ENCODE data around the gene EYA2.
"Not testable (repeated sequence)": the region's sequence is repeated elsewhere in the genome, so short reads cannot be mapped to it uniquely, and the experiment has no call there.

Gene EYA2

DNA sequence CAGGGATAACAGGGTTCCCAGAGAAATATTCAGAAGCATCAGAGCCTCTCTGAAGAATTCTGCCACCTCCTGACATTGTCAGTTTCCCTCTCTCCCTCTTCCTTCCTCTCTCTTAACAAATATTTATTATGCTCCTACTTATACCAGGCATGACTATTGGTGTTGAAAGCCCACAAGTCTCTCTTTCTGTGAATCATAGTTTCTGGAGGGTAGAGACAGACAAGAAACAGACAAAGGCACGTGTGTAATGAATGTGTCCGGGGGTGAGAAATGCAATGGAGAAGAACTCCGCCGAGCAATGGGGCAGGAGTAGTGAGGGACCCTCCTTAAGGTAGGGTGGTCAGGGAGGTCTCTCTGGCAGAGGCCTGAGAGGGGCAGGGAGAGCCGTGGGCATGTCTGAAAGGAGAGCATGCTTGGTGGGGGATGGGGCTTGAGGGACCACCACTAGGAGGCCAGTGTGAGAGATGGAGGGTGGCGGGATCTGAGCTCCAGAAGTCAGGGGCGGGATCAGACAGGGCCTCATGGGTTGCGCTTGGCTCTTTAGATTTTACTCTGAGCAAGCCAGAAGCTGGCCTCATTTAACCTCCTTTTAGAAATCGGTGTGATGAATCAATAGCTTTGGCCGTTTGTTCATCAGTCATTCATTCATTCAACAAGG lies 57.3 kb downstream of the EYA2 start:
- DNase-seq, result no peak

DNA sequence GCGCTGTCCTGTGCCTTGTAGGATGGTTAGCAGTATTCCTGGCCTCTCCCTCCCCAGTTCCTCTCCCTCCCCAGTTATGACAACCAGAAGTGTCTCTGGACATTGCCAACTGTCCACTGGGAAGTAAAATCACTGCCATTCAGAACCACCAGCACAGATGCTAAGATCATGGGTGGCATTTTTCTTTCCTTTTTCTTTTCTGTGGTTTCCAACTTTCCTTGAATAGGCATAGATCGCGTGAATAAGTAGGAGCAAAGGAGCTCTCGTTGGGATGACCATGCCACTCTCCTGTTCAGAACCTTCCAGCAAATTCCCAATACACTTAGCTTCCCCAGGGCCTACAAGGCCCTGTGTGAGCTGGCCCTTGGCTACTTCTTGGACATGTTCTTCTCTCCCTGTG lies 59.0 kb downstream of the EYA2 start:
- DNase-seq, result no peak

DNA sequence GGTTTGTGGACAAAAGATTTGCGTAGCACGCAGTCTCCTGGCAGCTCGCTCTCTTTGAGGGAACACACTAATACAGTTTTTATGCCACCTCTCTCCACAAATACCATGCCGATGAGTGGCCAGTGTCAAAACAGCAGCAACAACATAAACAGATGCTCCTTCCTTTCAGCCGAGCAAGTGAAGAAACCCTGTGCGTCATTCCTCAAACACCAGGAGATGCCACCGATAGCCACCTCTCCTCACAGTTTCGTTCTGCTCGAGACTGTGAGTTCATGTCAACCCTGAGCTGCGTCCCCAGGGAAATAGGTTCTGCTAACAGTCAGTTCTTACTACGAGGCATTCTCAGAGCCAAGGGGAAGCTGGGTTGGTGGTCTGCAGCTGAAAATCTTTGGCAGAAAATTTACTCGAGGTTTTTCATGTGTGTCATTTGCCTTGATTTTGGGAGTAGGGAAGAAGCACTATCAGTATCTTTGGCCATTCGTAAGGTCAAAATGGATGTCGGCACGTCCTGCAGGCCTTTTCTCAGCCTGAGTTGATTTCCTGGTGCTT lies 59.9 kb downstream of the EYA2 start:
- DNase-seq, result no peak

DNA sequence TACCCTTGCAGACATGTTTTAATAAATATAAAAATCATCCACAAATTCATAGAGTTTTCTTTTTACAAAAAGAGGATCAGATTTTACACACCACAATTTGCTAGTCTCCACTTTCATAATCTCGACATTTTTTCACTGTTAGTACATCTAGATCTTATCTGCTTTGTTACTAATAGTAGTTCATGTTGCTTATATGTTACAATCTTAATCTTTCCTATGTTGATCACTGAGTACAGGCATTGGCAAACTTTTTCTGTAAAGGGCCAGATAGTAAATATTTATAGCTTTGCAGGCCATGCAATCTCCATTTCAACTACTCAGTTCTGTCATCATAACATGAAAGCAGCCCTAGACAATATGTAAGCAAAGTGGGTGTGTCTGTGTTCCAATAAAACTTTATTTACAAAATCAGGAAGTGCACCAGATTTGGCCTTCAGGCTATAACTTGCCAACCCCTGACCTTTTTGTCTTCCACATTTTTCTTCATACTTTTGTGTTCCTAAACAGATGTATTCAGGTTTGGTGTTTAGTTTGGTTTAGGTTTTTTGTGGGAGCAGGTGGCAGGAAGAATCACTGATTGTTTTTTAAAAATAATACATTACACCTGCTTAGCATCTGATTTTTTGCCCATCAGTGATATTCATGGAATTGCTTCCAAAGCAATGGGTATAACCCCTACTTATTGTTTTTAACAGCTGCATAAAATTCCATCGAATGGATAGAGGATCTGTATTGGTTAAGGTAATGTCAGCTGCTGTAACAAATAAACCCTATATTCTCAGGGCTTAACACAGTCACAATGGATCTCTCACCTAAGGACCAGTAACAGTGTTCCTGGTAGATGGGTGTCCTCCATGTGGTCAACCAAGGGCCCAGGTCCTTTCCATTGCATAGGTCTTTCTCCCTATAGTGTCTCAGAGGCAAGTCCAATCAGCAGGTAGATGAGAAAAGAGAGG lies 61.2 kb downstream of the EYA2 start:
- no peak for DNase-seq

GRCh38 chr20:46959081-46959692 lies 64.5 kb downstream of the EYA2 start:
- DNase-seq, result no peak

DNA sequence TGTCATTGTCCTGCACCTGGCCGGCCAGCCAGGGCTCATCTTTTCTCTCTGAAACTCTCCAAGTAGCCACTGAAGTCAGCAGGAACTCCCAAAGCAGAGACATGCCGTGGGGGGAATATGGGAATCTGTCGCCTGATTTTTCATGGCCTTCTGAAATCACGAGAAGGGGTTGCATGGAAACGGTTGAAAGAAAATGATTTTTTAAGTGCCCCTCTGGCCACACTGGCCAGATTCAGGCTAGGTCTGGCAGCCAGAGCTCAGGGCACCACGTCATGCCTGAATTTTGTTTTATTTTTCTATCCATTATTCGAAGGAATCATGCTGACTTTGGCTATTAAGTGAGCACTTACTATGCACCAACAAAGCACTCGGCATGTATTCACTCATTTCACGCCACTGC lies 65.2 kb downstream of the EYA2 start:
- no peak for DNase-seq

- DNase-seq, result no peak
These were observed 65.9 kb downstream of the EYA2 start for GRCh38 chr20:46960536-46960935.

DNA sequence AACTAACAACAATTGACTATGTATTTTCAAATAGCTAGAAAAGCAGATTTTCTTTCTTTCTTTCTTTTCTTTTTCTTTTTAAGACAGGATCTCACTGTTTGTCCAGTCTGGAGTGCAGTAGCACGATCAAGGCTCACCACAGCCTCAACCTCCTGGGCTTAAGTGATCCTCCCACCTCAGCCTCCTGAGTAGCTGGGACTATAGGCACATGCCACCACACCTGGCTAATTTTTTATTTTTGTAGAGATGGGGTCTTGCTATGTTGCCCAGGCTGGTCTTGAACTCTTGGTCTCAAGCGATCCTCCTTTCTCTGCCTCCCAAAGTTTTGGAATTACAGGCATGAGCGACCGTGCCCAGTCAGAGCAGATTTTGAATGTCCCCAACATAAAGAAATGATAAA lies 67.3 kb downstream of the EYA2 start:
- DNase-seq, result not testable (repeated sequence)

DNA sequence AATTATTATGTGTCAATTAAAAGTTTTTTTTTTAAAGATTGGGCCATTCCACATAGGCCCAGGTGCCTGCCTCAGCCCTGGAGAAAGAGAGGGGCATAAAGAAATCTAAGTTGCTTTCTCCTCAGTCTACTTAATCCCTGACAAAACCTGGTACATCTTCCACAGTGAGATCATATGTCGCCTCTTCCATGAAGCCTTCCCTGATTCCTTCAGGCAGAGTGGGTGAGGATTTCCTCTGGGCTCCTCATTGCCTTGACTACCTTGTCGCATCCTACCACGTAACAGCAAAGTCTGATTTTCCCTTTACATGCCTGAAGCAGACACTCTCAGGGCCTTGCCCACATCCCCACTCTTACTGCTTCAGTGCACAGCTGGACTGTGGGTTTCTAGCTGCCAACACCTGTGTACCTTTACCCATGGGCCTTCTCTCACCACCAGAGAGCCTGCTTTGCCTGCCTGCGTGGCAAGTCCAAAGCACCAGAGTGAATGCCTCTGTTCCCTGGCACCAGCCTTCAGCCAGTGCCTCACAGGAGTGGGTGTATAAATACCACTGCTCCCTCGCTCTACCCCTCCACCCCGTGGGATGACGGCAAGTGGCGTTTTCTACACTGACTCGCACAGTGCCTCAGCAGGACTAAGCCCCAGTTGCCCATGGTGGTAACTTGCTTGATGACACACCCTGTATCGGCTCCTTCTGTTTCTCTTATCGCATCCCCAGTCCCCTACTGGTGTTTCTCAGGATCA lies 68.0 kb downstream of the EYA2 start:
- DNase-seq, result no peak

DNA sequence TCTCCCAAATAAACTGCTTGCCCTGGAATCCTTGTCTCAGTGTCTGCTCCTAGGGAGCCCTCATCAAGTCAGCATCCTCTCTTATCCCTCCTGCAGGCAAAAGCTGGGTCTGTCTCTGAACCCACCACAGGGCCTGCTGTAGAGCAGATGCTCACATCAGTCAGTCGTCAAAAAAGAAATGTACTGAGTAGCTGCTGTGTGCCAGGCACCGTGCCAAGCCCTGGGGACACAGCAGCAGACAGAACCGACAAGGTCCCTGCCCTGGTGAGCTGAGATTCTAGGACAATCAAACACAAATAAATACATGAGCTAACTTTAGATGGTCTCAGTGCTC lies 68.5 kb downstream of the EYA2 start:
- peak in 2 of 51 donors; percentile 3 to 14 for DNase-seq

GRCh38 chr20:46963758-46964617 lies 69.3 kb downstream of the EYA2 start:
- DNase-seq, result no peak

GRCh38 chr20:46964618-46965455 lies 70.2 kb downstream of the EYA2 start:
- no peak for DNase-seq

DNA sequence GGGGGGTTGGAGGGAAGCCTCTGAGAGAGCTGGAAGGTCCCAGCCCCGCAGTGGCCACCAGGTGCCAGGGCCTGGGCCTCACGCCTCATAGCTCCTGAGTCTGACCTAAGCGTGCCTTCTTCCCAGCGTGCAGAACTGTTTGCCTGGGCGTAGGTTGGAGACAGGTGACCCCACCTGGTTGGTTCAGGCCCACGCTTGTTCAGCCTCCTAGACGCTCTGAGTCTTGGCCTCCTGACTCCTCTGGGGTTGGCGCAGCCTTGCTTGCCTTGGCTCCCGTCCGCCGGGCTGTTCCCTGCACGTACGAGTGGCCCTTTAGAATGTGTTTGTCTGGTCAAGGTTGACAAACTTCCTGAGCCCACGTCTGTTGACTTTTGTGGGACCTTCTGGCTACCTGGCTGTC lies 70.8 kb downstream of the EYA2 start:
- DNase-seq, result no peak

- no peak for DNase-seq
These were observed 73.0 kb downstream of the EYA2 start for GRCh38 chr20:46967646-46968045.

DNA sequence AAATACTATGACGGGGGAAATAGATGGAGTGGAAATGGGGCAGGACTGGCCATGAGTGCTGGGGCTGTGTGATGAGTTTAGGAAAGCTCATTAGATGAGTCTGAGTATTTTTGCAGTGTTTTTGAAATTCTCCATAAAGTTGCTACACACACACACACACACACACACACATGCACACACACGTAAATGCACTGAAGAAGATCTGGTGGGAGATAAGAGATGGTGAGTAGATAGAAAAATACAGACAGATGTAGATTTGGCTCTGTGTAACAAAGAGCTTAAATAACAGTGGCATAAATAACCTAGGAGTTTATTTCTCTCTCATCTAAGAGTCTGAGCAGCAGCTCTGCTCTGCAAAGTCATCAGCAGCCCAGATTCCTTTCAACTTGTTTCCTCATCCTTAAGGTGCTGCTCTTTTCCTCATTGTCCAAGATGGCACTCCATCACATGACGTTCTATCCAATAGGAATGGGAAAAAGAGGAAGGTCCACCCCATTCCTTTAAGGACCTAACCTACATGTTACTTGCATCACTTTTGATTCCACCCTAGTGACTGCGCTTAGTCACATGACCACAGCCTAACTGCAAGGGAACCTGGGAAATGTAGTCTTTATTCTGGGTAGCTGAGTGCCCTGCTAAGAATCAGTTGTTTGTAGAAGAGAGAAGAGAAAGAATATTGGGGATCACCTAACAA lies 76.4 kb downstream of the EYA2 start:
- DNase-seq, result peak in 10 of 51 donors; percentile 2 to 27 (median 16)

- DNase-seq, result no peak
These were observed 79.1 kb downstream of the EYA2 start for GRCh38 chr20:46973766-46974165.

- DNase-seq, result no peak
These were observed 80.2 kb downstream of the EYA2 start for GRCh38 chr20:46974669-46975434.

DNA sequence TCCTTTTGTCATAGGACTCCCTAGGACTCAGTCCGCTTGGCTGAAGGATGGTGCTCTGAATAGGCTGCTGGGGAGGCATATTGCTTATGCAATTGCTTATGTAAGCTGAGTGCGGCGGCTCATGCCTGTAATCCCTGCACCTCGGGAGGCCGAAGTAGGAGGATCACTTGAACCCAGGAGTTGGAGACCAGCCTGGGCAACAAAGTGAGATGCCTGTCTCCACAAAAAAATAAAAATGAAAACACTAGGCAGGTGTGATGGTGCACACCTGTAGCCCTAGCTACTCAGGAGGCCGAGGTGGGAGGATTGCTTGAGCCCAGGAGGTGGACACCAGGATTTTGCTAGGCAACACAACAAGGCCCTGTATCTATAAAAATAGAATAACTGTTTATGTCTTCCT lies 81.3 kb downstream of the EYA2 start:
- DNase-seq, result no peak
